ENCODE data around the gene ZNF217. TPM values are rescaled to one million over a fixed set of nuclear protein-coding genes. Genes with fewer than 3 reads are reported as not detected.
"Not testable (repeated sequence)": the region's sequence is repeated elsewhere in the genome, so short reads cannot be mapped to it uniquely, and the experiment has no call there.

ZNF217 gene
- total RNA-seq, 4 donors from 2014 or later = 11.8 to 18.7 (median 15.1) TPM

DNA sequence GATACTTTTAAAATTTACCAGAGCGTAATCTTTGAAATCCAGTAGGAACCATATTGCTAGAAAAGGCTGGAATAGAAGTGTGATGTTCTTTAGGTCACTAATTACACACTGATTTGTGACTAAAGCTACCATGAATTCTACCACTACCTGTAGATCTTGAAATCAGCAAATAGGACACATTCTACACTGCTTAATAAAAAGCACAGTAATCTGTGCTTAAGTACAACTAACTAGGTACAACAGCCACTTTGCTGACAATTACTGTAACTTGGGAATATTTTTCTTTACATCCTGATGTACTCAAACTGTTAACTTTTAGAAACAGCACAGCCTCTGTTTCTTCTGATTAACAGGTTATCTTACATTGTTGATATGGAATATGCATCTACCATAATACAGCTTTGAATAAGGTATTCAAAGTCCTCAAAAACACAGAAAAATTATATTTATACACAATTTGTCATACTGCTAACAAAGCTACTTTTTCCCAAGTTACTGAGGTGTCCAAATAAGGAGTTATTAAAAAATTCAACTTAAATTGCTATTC is 6.4 kb downstream of the ZNF217 start:
- H3K9me3 ChIP-seq, H3K4me3 ChIP-seq, H3K27me3 ChIP-seq, H3K36me3 ChIP-seq, ATAC-seq: not testable (repeated sequence)
- H3K4me1 ChIP-seq = peaks cover 0 to 88% (median 13%) of the 10 kb centered on the region in 3 donors
- WGBS, 2 donors (ENCODE audit: low coverage in 1 of 2) = 86 to 100% methylated on average over 1 of the region's 1 CpG
- H3K27ac ChIP-seq = peak overlapping the region in 2 of 4 donors; percentile 8 to 51

DNA sequence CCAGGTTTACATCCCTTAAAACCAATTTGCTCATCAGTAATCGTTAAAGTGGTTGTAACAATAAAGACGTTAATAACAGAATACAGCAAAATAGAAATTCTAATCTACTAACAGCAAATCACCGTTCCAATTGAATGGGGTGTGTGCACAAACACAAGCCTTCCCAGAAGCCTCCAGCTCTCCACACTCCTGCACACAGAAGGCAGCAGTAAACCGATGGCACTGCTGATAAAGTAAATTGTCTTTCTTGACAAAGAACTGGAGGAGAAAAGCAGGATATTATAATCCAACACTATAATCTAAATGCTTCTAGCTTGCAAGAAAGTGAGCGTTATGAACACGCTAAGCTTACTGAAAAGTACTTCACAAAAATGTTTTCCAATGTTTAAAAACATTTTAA is 7.0 kb downstream of the ZNF217 start:
- Histone ChIP-seq H3K4me3 (no peak overlapping the region), H3K27me3 (no peaks in the 10 kb centered on the region), H3K4me1 (peaks cover 0 to 89% (median 13%) of the 10 kb centered on the region in 3 donors), H3K27ac (peak overlapping the region in 2 of 4 donors; percentile 2 to 51), H3K36me3 (peaks cover 0 to 10% of the 10 kb centered on the region in 2 donors), H3K9me3 (no peaks in the 10 kb centered on the region)
- TF ChIP-seq, protein P1, sequence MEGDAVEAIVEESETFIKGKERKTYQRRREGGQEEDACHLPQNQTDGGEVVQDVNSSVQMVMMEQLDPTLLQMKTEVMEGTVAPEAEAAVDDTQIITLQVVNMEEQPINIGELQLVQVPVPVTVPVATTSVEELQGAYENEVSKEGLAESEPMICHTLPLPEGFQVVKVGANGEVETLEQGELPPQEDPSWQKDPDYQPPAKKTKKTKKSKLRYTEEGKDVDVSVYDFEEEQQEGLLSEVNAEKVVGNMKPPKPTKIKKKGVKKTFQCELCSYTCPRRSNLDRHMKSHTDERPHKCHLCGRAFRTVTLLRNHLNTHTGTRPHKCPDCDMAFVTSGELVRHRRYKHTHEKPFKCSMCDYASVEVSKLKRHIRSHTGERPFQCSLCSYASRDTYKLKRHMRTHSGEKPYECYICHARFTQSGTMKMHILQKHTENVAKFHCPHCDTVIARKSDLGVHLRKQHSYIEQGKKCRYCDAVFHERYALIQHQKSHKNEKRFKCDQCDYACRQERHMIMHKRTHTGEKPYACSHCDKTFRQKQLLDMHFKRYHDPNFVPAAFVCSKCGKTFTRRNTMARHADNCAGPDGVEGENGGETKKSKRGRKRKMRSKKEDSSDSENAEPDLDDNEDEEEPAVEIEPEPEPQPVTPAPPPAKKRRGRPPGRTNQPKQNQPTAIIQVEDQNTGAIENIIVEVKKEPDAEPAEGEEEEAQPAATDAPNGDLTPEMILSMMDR (IDR thresholded peaks at IDR 0.05) = no peak
- TF ChIP-seq EP300 (IDR thresholded peaks at IDR 0.05) = no peak
- TF ChIP-seq POLR2AphosphoS5 (IDR thresholded peaks at IDR 0.05) = no peak
- TF ChIP-seq POLR2A (IDR thresholded peaks at IDR 0.05) = no peak
- WGBS, 2 donors (ENCODE audit: low coverage in 1 of 2) = 56 to 76% methylated on average over 5 to 6 of the region's 6 CpGs
- ATAC-seq = no peak

DNA sequence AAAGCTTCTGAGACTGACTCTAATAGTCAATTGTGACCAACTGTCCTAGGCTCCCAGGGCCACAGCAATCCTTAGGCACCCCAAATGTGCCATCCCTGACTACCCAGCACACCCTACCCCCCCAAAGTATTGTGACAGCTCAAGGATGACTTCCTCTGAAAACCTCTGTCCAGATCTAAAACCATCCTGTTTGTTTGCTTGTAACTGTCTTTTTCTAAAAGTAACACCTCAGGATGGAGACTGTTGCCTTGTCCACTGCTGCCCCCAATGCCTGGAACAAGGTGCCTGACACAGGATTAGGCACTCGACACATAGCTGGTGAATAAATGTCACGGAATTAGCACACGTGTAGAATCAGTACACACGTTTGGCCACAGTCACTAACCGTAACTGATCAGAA is 7.7 kb downstream of the ZNF217 start:
- H3K27ac ChIP-seq = peak overlapping the region in 3 of 4 donors; percentile 25 to 51 (median 31)
- H3K4me3 ChIP-seq, H3K27me3 ChIP-seq, ATAC-seq, H3K9me3 ChIP-seq: not testable (repeated sequence)
- H3K36me3 ChIP-seq = peaks cover 0 to 17% of the 10 kb centered on the region in 2 donors
- peaks cover 0 to 91% (median 18%) of the 10 kb centered on the region in 3 donors for H3K4me1 ChIP-seq
- WGBS, 2 donors (ENCODE audit: low coverage in 1 of 2) = 100% methylated on average over 2 of the region's 5 CpGs; no CpG with 5 or more reads in 1 of the 2 donors

DNA sequence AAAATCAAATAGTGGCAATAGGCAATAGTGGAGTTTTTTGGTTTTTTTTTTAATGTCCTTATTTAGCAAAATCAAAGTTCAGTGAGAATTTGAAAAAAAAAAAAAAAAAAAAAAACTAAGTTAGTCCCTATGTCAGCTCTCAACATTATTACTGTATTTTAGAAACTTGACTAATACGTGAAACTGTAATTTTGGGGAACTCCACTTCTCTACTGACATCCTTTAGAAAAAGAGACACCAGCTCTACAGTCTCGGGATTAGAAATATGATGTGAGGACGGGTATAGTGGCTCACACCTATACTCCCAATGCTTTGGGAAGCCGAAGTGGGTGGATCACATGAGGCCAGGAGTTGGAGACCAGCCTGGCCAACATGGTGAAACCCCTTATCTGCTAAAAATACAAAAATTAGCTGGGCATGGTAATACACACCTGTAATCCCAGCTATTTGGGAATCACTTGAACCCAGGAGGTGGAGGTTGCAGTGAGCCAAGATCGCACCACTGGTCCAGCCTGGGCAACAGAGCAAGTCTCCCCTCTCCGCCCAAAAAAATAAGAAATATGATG is 8.6 kb downstream of the ZNF217 start:
- H3K27me3 ChIP-seq, H3K4me3 ChIP-seq, H3K9me3 ChIP-seq, ATAC-seq: not testable (repeated sequence)
- WGBS, 2 donors (ENCODE audit: low coverage in 1 of 2) = 86 to 95% methylated on average over 5 to 6 of the region's 6 CpGs
- Histone ChIP-seq H3K4me1 (peaks cover 5 to 93% (median 24%) of the 10 kb centered on the region in 3 donors), H3K27ac (peak overlapping the region in 2 of 4 donors; percentile 25 to 51), H3K36me3 (peaks cover 0 to 18% of the 10 kb centered on the region in 2 donors)

DNA sequence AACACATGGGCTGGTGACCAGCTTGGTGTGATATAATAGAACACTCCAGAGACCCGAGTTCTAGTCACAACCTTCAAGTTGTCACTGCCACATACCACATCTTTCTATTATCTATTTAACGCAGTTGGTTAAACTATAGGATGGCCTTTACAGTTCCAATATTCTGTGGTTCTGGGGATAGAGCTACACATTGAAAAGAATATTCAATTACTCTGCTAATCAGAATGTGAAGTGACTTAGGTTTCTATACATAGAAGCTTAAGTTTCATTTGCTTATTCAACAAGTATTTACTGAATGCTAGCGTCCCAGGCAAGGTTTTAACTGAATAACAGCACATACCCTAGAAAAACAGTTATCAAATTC is 9.1 kb downstream of the ZNF217 start:
- H3K36me3 ChIP-seq = peaks cover 0 to 18% of the 10 kb centered on the region in 2 donors
- peak overlapping the region in 2 of 4 donors; percentile 54 to 76 for H3K27ac ChIP-seq
- WGBS, 2 donors (ENCODE audit: low coverage in 1 of 2) = 61 to 62% methylated on average over 2 to 3 of the region's 3 CpGs
- not testable (repeated sequence) for ATAC-seq, H3K9me3 ChIP-seq, H3K4me3 ChIP-seq, H3K27me3 ChIP-seq
- peaks cover 9 to 93% (median 25%) of the 10 kb centered on the region in 3 donors for H3K4me1 ChIP-seq

DNA sequence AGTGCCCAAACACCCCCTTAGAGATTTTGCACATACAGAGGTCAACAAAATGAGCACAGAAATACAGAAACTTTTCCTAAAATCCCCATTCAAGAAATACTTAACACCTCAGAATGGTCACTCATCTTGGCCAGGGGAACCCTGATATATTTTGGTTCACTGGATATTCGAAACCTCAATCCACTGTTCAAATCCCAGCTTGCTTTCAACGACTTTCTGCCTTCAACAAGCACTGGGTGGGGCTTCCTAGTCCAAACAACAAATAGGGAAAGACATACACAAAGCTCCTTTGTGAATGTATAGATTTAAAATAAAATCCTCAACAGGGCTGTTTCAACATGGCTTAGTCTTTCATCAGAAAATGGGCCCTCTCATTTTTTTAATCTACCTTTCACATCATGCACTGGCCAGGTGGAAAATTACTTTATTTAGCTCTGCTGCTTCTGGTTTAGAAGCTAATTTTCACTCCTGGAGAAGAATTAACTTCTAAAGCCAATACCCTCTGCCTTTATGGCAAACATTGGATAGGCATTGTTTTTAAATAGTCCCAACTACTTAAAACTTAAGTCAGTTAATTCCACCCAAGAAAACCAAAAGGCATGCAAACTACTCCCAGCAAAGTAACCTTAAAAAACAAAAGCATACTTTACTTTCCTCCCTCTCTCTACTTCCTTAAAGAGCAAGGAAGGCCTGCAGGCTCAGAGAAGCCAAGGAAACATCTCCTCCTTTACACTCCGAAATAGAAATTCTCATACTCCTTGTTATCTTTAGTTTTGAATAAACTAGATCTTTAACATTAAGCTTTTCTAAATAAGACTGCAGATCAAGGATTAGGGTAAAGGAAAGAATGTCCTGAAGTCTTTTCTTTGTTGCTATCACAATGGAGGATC is 9.7 kb downstream of the ZNF217 start:
- H3K4me3 ChIP-seq, ATAC-seq, H3K27me3 ChIP-seq, H3K9me3 ChIP-seq: not testable (repeated sequence)
- Histone ChIP-seq H3K27ac (peak overlapping the region in 3 of 4 donors; percentile 24 to 76 (median 54)), H3K36me3 (peaks cover 0 to 18% of the 10 kb centered on the region in 2 donors), H3K4me1 (peaks cover 13 to 93% (median 28%) of the 10 kb centered on the region in 3 donors)
- WGBS, 2 donors (ENCODE audit: low coverage in 1 of 2) = 22 to 47% methylated on average over 3 of the region's 3 CpGs

DNA sequence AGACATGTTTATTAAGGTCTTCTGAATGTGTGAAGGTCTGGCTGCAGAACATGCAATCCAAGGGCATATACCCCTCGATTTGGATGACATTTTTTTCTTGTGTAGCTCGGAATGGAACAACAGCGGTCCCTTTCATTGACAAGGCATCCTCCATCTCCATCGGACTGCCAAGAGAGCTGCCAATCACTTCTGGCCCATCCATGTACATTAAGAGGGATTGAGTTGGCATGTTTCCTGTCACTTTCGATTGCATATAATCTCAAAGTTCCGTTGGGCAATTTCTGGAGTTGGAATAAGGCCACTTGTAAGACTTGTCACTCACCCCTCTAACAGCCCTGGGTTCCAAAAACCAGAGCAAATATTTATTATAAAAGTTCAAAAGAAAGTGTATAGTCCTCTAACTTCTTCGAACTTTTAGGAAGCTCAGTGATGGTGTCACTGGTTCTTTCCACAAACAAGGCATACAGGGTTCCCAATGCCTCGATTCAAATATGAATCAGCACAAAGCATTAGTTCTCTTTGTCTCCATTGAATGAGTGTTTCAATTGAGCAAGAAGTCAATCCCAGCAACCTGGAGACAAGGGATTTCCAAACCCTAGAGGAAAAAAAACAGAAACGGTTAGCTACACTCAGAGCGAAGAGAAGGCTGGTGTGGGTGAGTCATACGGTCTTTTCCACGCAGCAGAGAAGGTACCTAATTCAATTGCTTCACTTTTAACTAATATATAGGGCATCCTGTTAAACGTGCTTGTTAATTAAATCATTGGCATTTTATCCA is 10.9 kb downstream of the ZNF217 start:
- Histone ChIP-seq H3K27ac (peak overlapping the region; percentile 44 to 76 (median 54)), H3K4me1 (peaks cover 13 to 94% (median 28%) of the 10 kb centered on the region in 3 donors), H3K9me3 (no peaks in the 10 kb centered on the region), H3K27me3 (no peaks in the 10 kb centered on the region), H3K36me3 (peaks cover 0 to 19% of the 10 kb centered on the region in 2 donors), H3K4me3 (no peak overlapping the region)
- TF ChIP-seq POLR2AphosphoS5 (IDR thresholded peaks at IDR 0.05) (peak; percentile 33), POLR2A (IDR thresholded peaks at IDR 0.05) (no peak)
- TF ChIP-seq, protein P1 (IDR thresholded peaks at IDR 0.05) = no peak
- WGBS, 2 donors (ENCODE audit: low coverage in 1 of 2) = 50 to 68% methylated on average over 11 to 13 of the region's 13 CpGs
- peak; percentile 80 for ATAC-seq

All from gastroesophageal sphincter (tissue), 4 donors.